NCI-H2171 (cell line): ENCODE measurements around the gene LZTR1.
"Not testable (repeated sequence)": the region's sequence is repeated elsewhere in the genome, so short reads cannot be mapped to it uniquely, and the experiment has no call there.

Experiments
- DNase-seq: peaks from one replicate; lab custom pipeline; 2025; lab: John Stamatoyannopoulos, UW

The LZTR1 gene

GRCh38 chr22:20996598-20997535, 14.8 kb downstream of the LZTR1 start:
- no peak for DNase-seq

GRCh38 chr22:20997536-20998257, 15.6 kb downstream of the LZTR1 start:
- no peak for DNase-seq

GRCh38 chr22:20998411-20999336, 16.6 kb downstream of the LZTR1 start:
- DNase-seq = no peak

GRCh38 chr22:20999350-21000206, 17.5 kb downstream of the LZTR1 start:
- DNase-seq = no peak

- no peak for DNase-seq
Measured at GRCh38 chr22:21000207-21000986, 18.3 kb downstream of the LZTR1 start.

- no peak for DNase-seq
Measured at GRCh38 chr22:21000987-21001600, 19.0 kb downstream of the LZTR1 start.

GRCh38 chr22:21001601-21002325, 19.7 kb downstream of the LZTR1 start, which contains the start of gene THAP7:
THAP7 (minus strand) TSS chr22:21002118; CDS start chr22:21001911, 207 bp downstream.
- DNase-seq = peak; percentile 96

- no peak for DNase-seq
Measured at GRCh38 chr22:21003782-21004181, 21.7 kb downstream of the LZTR1 start.

GRCh38 chr22:21009208-21009607, 27.1 kb downstream of the LZTR1 start:
- DNase-seq = not testable (repeated sequence)

- no peak for DNase-seq
Measured at GRCh38 chr22:21009638-21010425, 27.7 kb downstream of the LZTR1 start.

GRCh38 chr22:21010426-21011113, 28.5 kb downstream of the LZTR1 start:
- no peak for DNase-seq

- peak; percentile 80 for DNase-seq
Measured at GRCh38 chr22:21012446-21013407, 30.6 kb downstream of the LZTR1 start.

GRCh38 chr22:21013657-21014201, 31.6 kb downstream of the LZTR1 start:
- DNase-seq = peak; percentile 30

GRCh38 chr22:21014202-21014725, 32.2 kb downstream of the LZTR1 start:
- DNase-seq = peak; percentile 96

GRCh38 chr22:21014726-21015465, 32.8 kb downstream of the LZTR1 start, which contains the start of gene P2RX6:
P2RX6 (plus strand) TSS chr22:21015165; CDS start chr22:21015175, 10 bp downstream.
- no peak for DNase-seq
